Measurements from ENCODE around the gene CLDND2.

DNA sequence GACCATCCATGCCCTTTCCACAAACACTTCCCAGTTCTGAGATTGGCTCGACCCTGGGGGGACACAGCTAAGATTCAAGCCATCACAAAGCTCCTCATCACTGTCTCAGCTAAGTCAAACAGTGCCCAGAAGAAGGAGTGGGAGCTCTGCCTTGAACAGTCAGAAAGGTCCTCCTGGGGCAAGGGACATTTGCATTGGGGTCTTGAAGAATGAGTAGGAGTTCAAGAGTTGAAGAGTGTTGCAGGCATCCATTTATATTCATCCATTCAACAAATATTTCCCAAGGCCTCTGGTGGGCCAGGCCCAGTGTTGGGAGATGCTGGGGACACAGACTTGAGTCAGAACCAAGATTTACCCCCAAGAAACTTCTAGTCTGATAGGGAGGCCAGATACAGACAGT lies 50.8 kb downstream of the CLDND2 start:
- TF ChIP-seq, protein P1, sequence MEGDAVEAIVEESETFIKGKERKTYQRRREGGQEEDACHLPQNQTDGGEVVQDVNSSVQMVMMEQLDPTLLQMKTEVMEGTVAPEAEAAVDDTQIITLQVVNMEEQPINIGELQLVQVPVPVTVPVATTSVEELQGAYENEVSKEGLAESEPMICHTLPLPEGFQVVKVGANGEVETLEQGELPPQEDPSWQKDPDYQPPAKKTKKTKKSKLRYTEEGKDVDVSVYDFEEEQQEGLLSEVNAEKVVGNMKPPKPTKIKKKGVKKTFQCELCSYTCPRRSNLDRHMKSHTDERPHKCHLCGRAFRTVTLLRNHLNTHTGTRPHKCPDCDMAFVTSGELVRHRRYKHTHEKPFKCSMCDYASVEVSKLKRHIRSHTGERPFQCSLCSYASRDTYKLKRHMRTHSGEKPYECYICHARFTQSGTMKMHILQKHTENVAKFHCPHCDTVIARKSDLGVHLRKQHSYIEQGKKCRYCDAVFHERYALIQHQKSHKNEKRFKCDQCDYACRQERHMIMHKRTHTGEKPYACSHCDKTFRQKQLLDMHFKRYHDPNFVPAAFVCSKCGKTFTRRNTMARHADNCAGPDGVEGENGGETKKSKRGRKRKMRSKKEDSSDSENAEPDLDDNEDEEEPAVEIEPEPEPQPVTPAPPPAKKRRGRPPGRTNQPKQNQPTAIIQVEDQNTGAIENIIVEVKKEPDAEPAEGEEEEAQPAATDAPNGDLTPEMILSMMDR (IDR thresholded peaks at IDR 0.05), result no peak
- no peak for TF ChIP-seq EZH2phosphoT487 (IDR thresholded peaks at IDR 0.05)
- no peak for TF ChIP-seq EZH2 (IDR thresholded peaks at IDR 0.05)

Measured in neural progenitor cell (in vitro differentiated cells).